Measurements from ENCODE around the gene CORIN. TPM values are rescaled to one million over a fixed set of nuclear protein-coding genes. Genes with fewer than 3 reads are reported as not detected.
"Not testable (repeated sequence)": the region's sequence is repeated elsewhere in the genome, so short reads cannot be mapped to it uniquely, and the experiment has no call there.

Gene CORIN
- total and polyA plus RNA-seq, 11 donors, result 5.6 to 130 (median 40.1) TPM

DNA sequence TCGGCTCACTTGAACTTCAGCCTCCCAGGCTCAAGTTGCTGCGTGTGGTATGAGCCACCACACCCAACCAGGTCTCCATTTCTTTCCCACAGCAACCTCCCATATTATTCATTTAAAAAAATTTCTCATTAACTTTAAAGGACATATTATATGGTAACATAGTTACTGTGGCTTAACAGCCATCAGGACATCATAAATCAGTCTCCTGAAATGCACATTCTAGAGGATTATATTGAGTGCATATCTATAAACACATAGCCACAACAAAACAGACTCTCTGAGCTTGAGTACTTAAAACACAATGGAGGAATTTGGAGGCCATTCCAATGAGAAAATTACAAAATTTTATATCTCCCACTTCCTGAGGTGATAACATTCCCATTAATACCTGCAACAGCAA lies 61.5 kb downstream of the CORIN start:
- H3K36me3 ChIP-seq, result no peaks in the 10 kb centered on the region
- no peak overlapping the region for H3K27ac ChIP-seq
- H3K4me3 ChIP-seq, result no peak overlapping the region
- H3K27me3 ChIP-seq, result no peaks in the 10 kb centered on the region
- ATAC-seq, result no peak
- H3K9me3 ChIP-seq, result peaks cover 0 to 9% (median 0%) of the 10 kb centered on the region in 12 donors
- no peak for DNase-seq
- TF ChIP-seq POLR2A (IDR thresholded peaks at IDR 0.05), result no peak
- TF ChIP-seq, protein P1, sequence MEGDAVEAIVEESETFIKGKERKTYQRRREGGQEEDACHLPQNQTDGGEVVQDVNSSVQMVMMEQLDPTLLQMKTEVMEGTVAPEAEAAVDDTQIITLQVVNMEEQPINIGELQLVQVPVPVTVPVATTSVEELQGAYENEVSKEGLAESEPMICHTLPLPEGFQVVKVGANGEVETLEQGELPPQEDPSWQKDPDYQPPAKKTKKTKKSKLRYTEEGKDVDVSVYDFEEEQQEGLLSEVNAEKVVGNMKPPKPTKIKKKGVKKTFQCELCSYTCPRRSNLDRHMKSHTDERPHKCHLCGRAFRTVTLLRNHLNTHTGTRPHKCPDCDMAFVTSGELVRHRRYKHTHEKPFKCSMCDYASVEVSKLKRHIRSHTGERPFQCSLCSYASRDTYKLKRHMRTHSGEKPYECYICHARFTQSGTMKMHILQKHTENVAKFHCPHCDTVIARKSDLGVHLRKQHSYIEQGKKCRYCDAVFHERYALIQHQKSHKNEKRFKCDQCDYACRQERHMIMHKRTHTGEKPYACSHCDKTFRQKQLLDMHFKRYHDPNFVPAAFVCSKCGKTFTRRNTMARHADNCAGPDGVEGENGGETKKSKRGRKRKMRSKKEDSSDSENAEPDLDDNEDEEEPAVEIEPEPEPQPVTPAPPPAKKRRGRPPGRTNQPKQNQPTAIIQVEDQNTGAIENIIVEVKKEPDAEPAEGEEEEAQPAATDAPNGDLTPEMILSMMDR (IDR thresholded peaks at IDR 0.05), result no peak
- WGBS, 4 donors, result 85 to 96% (median 89%) methylated on average over 2 of the region's 2 CpGs
- intact Hi-C loops (cut with DNase I), result loop anchor here in 1 of 10 donors (10.0 kb wide), 1 partner anchor 72 kb away; no protein-coding TSS in a partner anchor
- peaks cover 0 to under 1% (median 0%) of the 10 kb centered on the region in 12 donors for H3K4me1 ChIP-seq

DNA sequence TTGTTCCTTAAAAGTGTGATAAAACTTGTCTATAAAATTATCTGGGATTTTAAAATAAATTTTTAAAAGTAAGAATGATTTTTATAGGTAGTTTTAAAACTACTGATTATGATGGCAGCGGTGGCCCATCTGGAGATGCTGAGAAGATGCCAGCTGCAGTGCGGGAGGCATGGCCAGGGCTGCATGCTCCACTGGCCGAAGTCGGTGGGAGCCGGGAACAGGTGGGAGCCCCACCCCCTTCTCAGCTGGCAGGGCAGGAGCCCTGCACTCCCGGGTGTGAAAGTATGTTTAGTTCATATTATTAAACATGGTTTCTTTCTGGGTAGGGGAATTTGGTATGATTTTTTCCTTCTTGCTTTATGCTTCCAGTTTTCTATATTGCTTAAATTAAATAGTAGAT lies 63.8 kb downstream of the CORIN start:
- intact Hi-C loops (cut with DNase I), result loop anchor here in 1 of 10 donors (10.0 kb wide), 1 partner anchor 69 kb away; no protein-coding TSS in a partner anchor
- Histone ChIP-seq H3K36me3 (no peaks in the 10 kb centered on the region), H3K4me1 (peaks cover 0 to 7% (median 0%) of the 10 kb centered on the region in 12 donors), H3K4me3 (no peak overlapping the region), H3K27me3 (no peaks in the 10 kb centered on the region), H3K9me3 (peaks cover 0 to 11% (median 0%) of the 10 kb centered on the region in 12 donors), H3K27ac (no peak overlapping the region)
- 51 to 72% (median 67%) methylated on average over 6 of the region's 6 CpGs for WGBS, 4 donors
- TF ChIP-seq, protein P1 (IDR thresholded peaks at IDR 0.05), result no peak
- no peak for TF ChIP-seq POLR2A (IDR thresholded peaks at IDR 0.05)
- DNase-seq (no peak), ATAC-seq (no peak)

DNA sequence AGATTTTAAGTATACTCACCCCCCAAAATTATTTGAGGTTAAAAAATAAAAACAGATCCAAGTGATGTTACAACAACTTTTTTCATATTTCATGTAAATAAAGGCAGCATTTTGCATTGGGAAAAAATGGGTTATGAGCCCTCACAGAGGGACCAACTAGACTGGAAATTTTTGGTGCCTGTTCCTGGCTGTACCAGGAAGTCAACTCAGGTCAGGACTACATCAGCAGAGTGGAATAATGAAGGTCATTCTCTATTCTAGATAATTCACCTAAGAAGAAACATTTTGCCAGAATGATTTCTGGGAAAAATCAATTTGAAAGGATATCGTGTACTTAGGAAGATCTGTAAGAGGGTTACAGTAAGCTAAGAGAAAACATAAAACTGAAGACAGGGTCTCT lies 66.8 kb downstream of the CORIN start:
- Histone ChIP-seq H3K4me3 (no peak overlapping the region), H3K36me3 (no peaks in the 10 kb centered on the region), H3K27ac (peak overlapping the region in 1 of 12 donors; percentile 5), H3K27me3 (no peaks in the 10 kb centered on the region), H3K9me3 (peaks cover 0 to 11% (median 0%) of the 10 kb centered on the region in 12 donors), H3K4me1 (peaks cover 0 to 11% (median 0%) of the 10 kb centered on the region in 12 donors)
- ATAC-seq (peak in 1 of 4 donors; percentile 61), DNase-seq (no peak)
- TF ChIP-seq, protein P1 (IDR thresholded peaks at IDR 0.05), result no peak
- no peak for TF ChIP-seq POLR2A (IDR thresholded peaks at IDR 0.05)
- intact Hi-C loops (cut with DNase I), result loop anchor here in 1 of 10 donors (10.0 kb wide), 1 partner anchor 66 kb away; no protein-coding TSS in a partner anchor
- 46 to 61% (median 53%) methylated on average over 1 of the region's 1 CpG for WGBS, 4 donors

DNA sequence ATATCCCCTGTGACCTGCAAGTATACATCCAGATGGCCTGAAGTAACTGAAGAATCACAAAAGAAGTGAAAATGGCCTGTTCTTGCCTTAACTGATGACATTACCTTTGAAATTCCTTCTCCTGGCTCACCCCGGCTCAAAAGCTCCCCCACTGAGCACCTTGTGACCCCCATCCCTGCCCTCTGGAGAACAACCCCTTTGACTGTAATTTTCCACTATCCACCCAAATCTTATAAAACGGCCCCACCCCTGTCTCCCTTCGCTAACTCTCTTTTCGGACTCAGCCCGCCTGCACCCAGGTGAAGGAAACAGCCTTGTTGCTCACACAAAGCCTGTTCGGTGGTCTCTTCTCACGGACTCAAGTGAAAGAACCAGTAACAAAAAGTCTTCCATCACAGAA lies 69.9 kb downstream of the CORIN start:
- Histone ChIP-seq H3K4me1 (peaks cover 0 to 11% (median 0%) of the 10 kb centered on the region in 12 donors), H3K9me3 (peaks cover 0 to 11% (median 0%) of the 10 kb centered on the region in 12 donors)
- ATAC-seq; H3K4me3 ChIP-seq; DNase-seq; H3K27me3 ChIP-seq; H3K27ac ChIP-seq; H3K36me3 ChIP-seq; intact Hi-C loops (cut with DNase I): not testable (repeated sequence)
- 81 to 88% (median 84%) methylated on average over 7 of the region's 7 CpGs for WGBS, 4 donors

DNA sequence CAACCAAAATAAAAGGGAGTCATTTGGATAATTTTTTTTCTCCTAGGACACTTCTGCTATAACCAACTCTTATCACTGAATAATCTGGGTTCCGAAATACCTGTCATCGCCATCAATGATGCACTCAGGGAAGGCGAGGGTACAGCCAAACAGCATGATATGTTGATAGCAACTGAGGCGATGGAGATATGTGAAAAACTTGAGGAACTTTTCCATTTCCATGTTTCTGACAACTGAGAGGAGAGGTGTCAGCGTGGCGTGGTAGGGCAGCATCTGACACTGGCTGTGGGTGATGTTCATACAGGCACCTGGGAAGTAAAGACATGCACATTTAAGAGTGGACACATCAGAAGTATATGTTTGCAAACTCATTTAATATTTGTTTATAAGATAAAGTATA lies 74.6 kb downstream of the CORIN start:
- H3K27ac ChIP-seq, result no peak overlapping the region
- intact Hi-C loops (cut with DNase I), result no loop called here
- no peak for TF ChIP-seq POLR2A (IDR thresholded peaks at IDR 0.05)
- TF ChIP-seq, protein P1 (IDR thresholded peaks at IDR 0.05), result no peak

More for the DNA sequence above, 74.6 kb downstream of the CORIN start:
- DNase-seq (no peak), ATAC-seq (peak in 1 of 4 donors; percentile 36)
- Histone ChIP-seq H3K27me3 (no peaks in the 10 kb centered on the region), H3K4me3 (no peak overlapping the region), H3K36me3 (no peaks in the 10 kb centered on the region), H3K4me1 (peaks cover 0 to 5% (median 0%) of the 10 kb centered on the region in 12 donors), H3K9me3 (peaks cover 0 to 5% (median 0%) of the 10 kb centered on the region in 12 donors)
- WGBS, 4 donors, result 40 to 54% (median 50%) methylated on average over 6 of the region's 6 CpGs
